PC-9 (cell line): ENCODE measurements around the gene HK2. TPM values are rescaled to one million over a fixed set of nuclear protein-coding genes. Genes with fewer than 3 reads are reported as not detected.

Experiments
- BruUV-seq: library from RNA; stranded (reverse); fragments of 400-500 nt; replicated peaks from 2 replicates; lab custom pipeline; 2021; lab: Mats Ljungman, UMichigan
- CTCF ChIA-PET: fragments of 300-600 bp; sonication (Branson Sonifier 250); formaldehyde crosslinking; loops from one replicate; lab custom pipeline; 2022; ENCODE audit warnings: antibody characterized with exemption; lab: Charles Lee
- POLR2A ChIA-PET: fragments of 300-600 bp; sonication (Branson Sonifier 250); formaldehyde crosslinking; loops from one replicate; lab custom pipeline; 2022; ENCODE audit warnings: antibody characterized with exemption; ENCODE audit not compliant: unreplicated experiment; lab: Charles Lee
- DNase-seq, 2 experiments: peaks; one replicate each; pipeline versions ENCODE4 v3.0.0 to v3.0.0-alpha.2; 2015 to 2022; ENCODE audit warnings: mixed read lengths in 1 of 2
- H2AFZ ChIP-seq: fragments of 200-600 bp; sonication (generic); 2 replicates; pipeline ENCODE4 v1.8.1; 2017; ENCODE audit warnings: antibody characterized with exemption
- H3F3A ChIP-seq: fragments of 200-600 bp; sonication (generic); 2 replicates; pipeline ENCODE4 v1.8.1; 2017; ENCODE audit warnings: antibody characterized with exemption, mild to moderate bottlenecking, low read depth; ENCODE audit not compliant: insufficient read depth
- H3K27ac ChIP-seq: fragments of 200-600 bp; sonication (generic); 2 replicates; pipeline ENCODE4 v1.6.1; 2016; ENCODE audit warnings: mixed run types
- H3K27me3 ChIP-seq: fragments of 200-600 bp; sonication (generic); 2 replicates; pipeline ENCODE4 v1.6.1; 2016; ENCODE audit warnings: low read depth, mixed run types; ENCODE audit not compliant: insufficient read depth
- H3K36me3 ChIP-seq: fragments of 200-600 bp; sonication (generic); 2 replicates; pipeline ENCODE4 v1.6.1; 2016; ENCODE audit warnings: low read depth, mixed run types
- H3K4me1 ChIP-seq: fragments of 200-600 bp; sonication (generic); replicated peaks from 2 replicates; pipeline ENCODE4 v1.6.1; 2016; ENCODE audit warnings: mixed run types; ENCODE audit not compliant: insufficient read depth
- H3K4me2 ChIP-seq: fragments of 200-600 bp; sonication (generic); 2 replicates; pipeline ENCODE4 v1.6.1; 2017; ENCODE audit warnings: mixed run types
- H3K4me3 ChIP-seq: fragments of 200-600 bp; sonication (generic); 2 replicates; pipeline ENCODE4 v1.6.1; 2016; ENCODE audit warnings: mixed run types
- H3K79me2 ChIP-seq: fragments of 200-600 bp; sonication (generic); 2 replicates; pipeline ENCODE4 v1.6.1; 2017; ENCODE audit warnings: low read depth, mixed run types
- H3K9me2 ChIP-seq: fragments of 200-600 bp; sonication (generic); 2 replicates; pipeline ENCODE4 v1.8.1; 2017; ENCODE audit warnings: mild to moderate bottlenecking; ENCODE audit not compliant: insufficient read depth
- H3K9me3 ChIP-seq: fragments of 200-600 bp; sonication (generic); 2 replicates; pipeline ENCODE4 v1.8.1; 2016; ENCODE audit warnings: low read depth; ENCODE audit not compliant: insufficient read depth
- H4K20me1 ChIP-seq: fragments of 200-600 bp; sonication (generic); 2 replicates; pipeline ENCODE4 v1.8.1; 2017; ENCODE audit not compliant: insufficient read depth
- CTCF ChIP-seq: fragments of 200-600 bp; sonication (generic); conservative IDR thresholded peaks from 2 replicates; pipeline ENCODE4 v1.6.1; 2017; ENCODE audit warnings: mixed run types, antibody characterized with exemption, mild to moderate bottlenecking, moderate library complexity
- EZH2 ChIP-seq: fragments of 200-600 bp; sonication (generic); IDR thresholded peaks from 2 replicates; pipeline ENCODE4 v1.8.0; 2017; ENCODE audit warnings: antibody characterized with exemption, low read depth
- intact Hi-C: fragments of 100-400 bp; cut with micrococcal nuclease; formaldehyde crosslinking; loops from one replicate; pipeline ENCODE4 v1.10.0; 2022; ENCODE audit not compliant: unreplicated experiment
- total RNA-seq: library from RNA; stranded (reverse); gene quantifications from 2 replicates; pipeline ENCODE4 v1.2.3, GENCODE V29; 2021

Gene HK2
- total RNA-seq, 1 experiment from 2014 or later, result 7.8 TPM

- TF ChIP-seq CTCF, result no peak
- TF ChIP-seq EZH2, result no peak
- intact Hi-C loops, result loop anchor here (5.0 kb wide), 1 partner anchor 486 kb away; no protein-coding TSS in a partner anchor
- no peak for DNase-seq
- H4K20me1 ChIP-seq, result no peaks in the 10 kb centered on the region
- POLR2A ChIA-PET, result no interaction called here
- no peak overlapping the region for H3K4me3 ChIP-seq
- H3K27me3 ChIP-seq, result no peaks in the 10 kb centered on the region
- CTCF ChIA-PET, result interaction anchor here (0.6 kb wide), 1 partner anchor 39 kb away, joined by 4 read pairs; no protein-coding TSS in a partner anchor
- no TSS peak for BruUV-seq
- no peaks in the 10 kb centered on the region for H3K36me3 ChIP-seq
- no peak overlapping the region for H3K4me2 ChIP-seq
- H3K79me2 ChIP-seq, result no peaks in the 10 kb centered on the region
- no peaks in the 10 kb centered on the region for H3K9me2 ChIP-seq
- no peak overlapping the region for H2AFZ ChIP-seq
- H3K4me1 ChIP-seq, result peaks cover 30% of the 10 kb centered on the region
- peaks cover 8% of the 10 kb centered on the region; the same call in 1 of the 2 replicates for H3F3A ChIP-seq
- H3K27ac ChIP-seq, result no peak overlapping the region
- no peaks in the 10 kb centered on the region for H3K9me3 ChIP-seq
These were observed 82.5 kb downstream of the HK2 start for GRCh38 chr2:74916394-74916793.

GRCh38 chr2:74917702-74918619 lies 84.0 kb downstream of the HK2 start:
- Histone ChIP-seq H3K4me2 (peak overlapping the region; percentile 32), H3K36me3 (no peaks in the 10 kb centered on the region), H3F3A (peaks cover 12% of the 10 kb centered on the region; the same call in 1 of the 2 replicates), H3K79me2 (no peaks in the 10 kb centered on the region), H3K27ac (peak overlapping the region; percentile 40), H3K4me1 (peaks cover 30% of the 10 kb centered on the region), H4K20me1 (no peaks in the 10 kb centered on the region), H3K27me3 (no peaks in the 10 kb centered on the region), H3K9me2 (no peaks in the 10 kb centered on the region), H3K4me3 (no peak overlapping the region), H3K9me3 (no peaks in the 10 kb centered on the region), H2AFZ (peak overlapping the region; percentile 17; the same call in 1 of the 2 replicates)
- intact Hi-C loops, result loop anchor here (5.0 kb wide), 1 partner anchor 484 kb away; no protein-coding TSS in a partner anchor
- POLR2A ChIA-PET, result no interaction called here
- peak; percentile 46 to 92 for DNase-seq
- CTCF ChIA-PET, result interaction anchor here (0.6 kb wide), 2 partner anchors 40 to 49 kb away, joined by 3 to 14 read pairs; no protein-coding TSS in a partner anchor
- TF ChIP-seq EZH2, result no peak
- TF ChIP-seq CTCF, result no peak
- no TSS peak for BruUV-seq

GRCh38 chr2:74919827-74920226 lies 85.9 kb downstream of the HK2 start:
- Histone ChIP-seq H4K20me1 (no peaks in the 10 kb centered on the region), H3K4me3 (peak overlapping the region; percentile 60), H3K9me3 (no peaks in the 10 kb centered on the region), H3K36me3 (no peaks in the 10 kb centered on the region), H3F3A (peaks cover 12% of the 10 kb centered on the region; the same call in 1 of the 2 replicates), H3K9me2 (no peaks in the 10 kb centered on the region), H3K27me3 (no peaks in the 10 kb centered on the region), H3K4me1 (peaks cover 30% of the 10 kb centered on the region), H3K4me2 (peak overlapping the region; percentile 92), H3K27ac (no peak overlapping the region), H3K79me2 (no peaks in the 10 kb centered on the region), H2AFZ (peak overlapping the region; percentile 83)
- intact Hi-C loops, result loop anchor here (5.0 to 10.0 kb wide), 2 partner anchors 135 to 482 kb away; no protein-coding TSS in a partner anchor
- POLR2A ChIA-PET, result no interaction called here
- peak; percentile 42 to 64 for DNase-seq
- CTCF ChIA-PET, result interaction anchor here (0.6 kb wide), 2 partner anchors 47 to 89 kb away, joined by 3 to 4 read pairs; no protein-coding TSS in a partner anchor
- TF ChIP-seq CTCF, result peak; percentile 89
- no peak for TF ChIP-seq EZH2
- no TSS peak for BruUV-seq
